A549 (cell line): ENCODE data around the gene PIGO. TPM values are rescaled to one million over a fixed set of nuclear protein-coding genes. Genes with fewer than 3 reads are reported as not detected.

ENCODE experiments used
- ATAC-seq, 2 experiments: fragments of 200-7000 bp in 1 of 2; fragments of >200 bp in 1 of 2; cut with Nextera tagmentation in 1 of 2; cut with Tn5 transposase in 1 of 2; 3 replicates each; pipeline versions ENCODE4 v1.8.0 to v1.9.1; 2018 to 2020; ENCODE audit warnings: mild to moderate bottlenecking in 1 of 2, moderate library complexity in 1 of 2
- CTCF ChIA-PET: fragments of 300-600 bp; sonication (Branson Sonifier 250); formaldehyde crosslinking; extraction: SDS; loops from one replicate; lab custom pipeline; 2021; ENCODE audit warnings: antibody characterized with exemption, inconsistent platforms; lab: Yijun Ruan, JAX
- POLR2A ChIA-PET: fragments of 350-600 bp; formaldehyde crosslinking; extraction: SDS; loops from one replicate; lab custom pipeline; 2021; ENCODE audit warnings: antibody characterized with exemption, inconsistent platforms; lab: Yijun Ruan, JAX
- DNase-seq, 2 experiments: peaks; one replicate each; pipeline versions ENCODE4 v3.0.0 to v3.0.0-alpha.2; 2011 to 2016; ENCODE audit warnings: low read depth in 1 of 2, low spot score in 1 of 2
- FAIRE-seq: peaks from 2 replicates; lab custom pipeline; 2011; peaks lifted over from hg19 to GRCh38; lab: Jason Lieb, UNC
- H3K27ac ChIP-seq, 2 experiments: fragments of >200 bp; sonication (Bioruptor Twin); formaldehyde crosslinking; 3 replicates each; pipeline ENCODE4 v1.5.1; 2016 to 2017
- H3K4me1 ChIP-seq: fragments of >200 bp; sonication (Bioruptor Twin); formaldehyde crosslinking; 3 replicates; pipeline ENCODE4 v1.6.1; 2016
- H3K4me2 ChIP-seq: fragments of >200 bp; sonication (Bioruptor Twin); formaldehyde crosslinking; 3 replicates; pipeline ENCODE4 v1.6.1; 2016
- H3K4me3 ChIP-seq: fragments of >200 bp; sonication (Bioruptor Twin); formaldehyde crosslinking; 3 replicates; pipeline ENCODE4 v1.5.1; 2016
- H3K9me3 ChIP-seq: fragments of >200 bp; sonication (Bioruptor Twin); formaldehyde crosslinking; 3 replicates; pipeline ENCODE4 v1.6.1; 2016
- CBX2 ChIP-seq: fragments of 200-600 bp; sonication (generic); IDR thresholded peaks from 2 replicates; pipeline ENCODE4 v1.6.1; 2016; ENCODE audit warnings: low read depth, mild to moderate bottlenecking, borderline replicate concordance
- EHF ChIP-seq: fragments of 250-450 bp; sonication (Bioruptor Pico); IDR thresholded peaks from 2 replicates; pipeline ENCODE4 v1.5.0; 2020; ENCODE audit warnings: mild to moderate bottlenecking
- EHMT2 ChIP-seq: fragments of 200-600 bp; sonication (generic); IDR thresholded peaks from 2 replicates; pipeline ENCODE4 v1.6.1; 2016; ENCODE audit warnings: antibody characterized with exemption, low read depth, mild to moderate bottlenecking, moderate library complexity
- EP300 ChIP-seq, 2 experiments: fragments of >200 bp; sonication (Bioruptor Twin); formaldehyde crosslinking; IDR thresholded peaks; 2 replicates in 1 of 2; 3 replicates in 1 of 2; pipeline ENCODE4 v1.6.1; 2016 to 2017
- ESRRA ChIP-seq: fragments of 150-350 bp; IDR thresholded peaks from 2 replicates; pipeline ENCODE4 v1.6.1; 2014; ENCODE audit warnings: mild to moderate bottlenecking, low read length, borderline replicate concordance
- FOSL2 ChIP-seq, 2 experiments: fragments of 450-650 bp in 1 of 2; fragments of >200 bp in 1 of 2; sonication (Bioruptor Twin) in 1 of 2; formaldehyde crosslinking; IDR thresholded peaks; 2 replicates each; pipeline versions ENCODE4 v1.5.0 to v1.6.1; 2016 to 2020; ENCODE audit warnings: mild to moderate bottlenecking in 1 of 2, moderate library complexity in 1 of 2
- HDAC2 ChIP-seq: fragments of 200-600 bp; sonication (generic); IDR thresholded peaks from 2 replicates; pipeline ENCODE4 v1.6.1; 2016
- HEYL ChIP-seq: fragments of 250-450 bp; sonication (Bioruptor Pico); IDR thresholded peaks from 2 replicates; pipeline ENCODE4 v1.8.0; 2021; ENCODE audit warnings: mild to moderate bottlenecking, moderate library complexity
- HOXB13 ChIP-seq: fragments of 250-450 bp; sonication (Bioruptor Pico); IDR thresholded peaks from 2 replicates; pipeline ENCODE4 v1.5.0; 2020; ENCODE audit warnings: low read depth, mild to moderate bottlenecking, moderate library complexity
- JUN ChIP-seq, 2 experiments: fragments of >200 bp; sonication (Bioruptor Twin); formaldehyde crosslinking; IDR thresholded peaks; 2 replicates in 1 of 2; 3 replicates in 1 of 2; pipeline ENCODE4 v1.6.1; 2016 to 2017
- NR3C1 ChIP-seq: fragments of >200 bp; sonication (Bioruptor Twin); formaldehyde crosslinking; IDR thresholded peaks from 3 replicates; pipeline ENCODE4 v1.6.1; 2017
- PHF8 ChIP-seq: fragments of 200-600 bp; sonication (generic); IDR thresholded peaks from 2 replicates; pipeline ENCODE4 v1.6.1; 2016; ENCODE audit warnings: low read depth, mild to moderate bottlenecking, antibody characterized with exemption, moderate library complexity, borderline replicate concordance
- POLR2AphosphoS2 ChIP-seq: conservative IDR thresholded peaks from 2 replicates; pipeline ENCODE4 v1.6.1; 2012; ENCODE audit warnings: low read length, improper control_type of control experiment, inconsistent platforms
- RCOR1 ChIP-seq: fragments of 150-350 bp; IDR thresholded peaks from 2 replicates; pipeline ENCODE4 v1.6.1; 2014; ENCODE audit warnings: antibody characterized with exemption, low read length, low read depth
- SREBF2 ChIP-seq: fragments of 450-650 bp; IDR thresholded peaks from 2 replicates; pipeline ENCODE4 v1.6.1; 2014; ENCODE audit warnings: mild to moderate bottlenecking, moderate library complexity
- ZC3H11A ChIP-seq: fragments of 450-650 bp; IDR thresholded peaks from 2 replicates; pipeline ENCODE4 v1.6.1; 2014; ENCODE audit warnings: antibody characterized with exemption, mild to moderate bottlenecking
- ZFP36 ChIP-seq: fragments of 450-650 bp; IDR thresholded peaks from 2 replicates; pipeline ENCODE4 v1.6.1; 2014; ENCODE audit warnings: borderline replicate concordance; ENCODE audit not compliant: partially characterized antibody
- ZSCAN20 ChIP-seq: fragments of 250-450 bp; sonication (Bioruptor Pico); IDR thresholded peaks from 2 replicates; pipeline ENCODE4 v1.8.0; 2022; ENCODE audit warnings: mild to moderate bottlenecking, moderate library complexity
- WGBS: methylation state at CpG from one replicate; pipeline ENCODE4 v1.1.6; 2017; ENCODE audit errors: missing lambda C conversion rate; 5-methylcytosine and 5-hydroxymethylcytosine counted together
- polyA plus RNA-seq, 4 experiments: library from polyadenylated mRNA; depleted of rRNA in 3 of 4; stranded (reverse); fragments of >200 nt; fragmentation: RNase III in 1 of 4; extraction: RNeasy Plus Mini Kit Qiagen cat#74134 plus additional on column Dnase treatment in 1 of 4; gene quantifications; 2 replicates in 3 of 4; 3 replicates in 1 of 4; pipeline ENCODE4 v1.2.3, GENCODE V29; 2011 to 2017
- TF ChIP-seq, protein P1 (sequence below): fragments of 200-600 bp; sonication (generic); IDR thresholded peaks from 2 replicates; pipeline ENCODE4 v1.6.1; 2016; ENCODE audit warnings: antibody characterized with exemption, mild to moderate bottlenecking, moderate library complexity
- TF ChIP-seq, protein P2 (sequence below): IDR thresholded peaks from 2 replicates; pipeline ENCODE4 v1.6.1; 2012; ENCODE audit warnings: low read depth, borderline replicate concordance
- TF ChIP-seq, protein P3 (sequence below): fragments of >200 bp; sonication (Bioruptor Twin); formaldehyde crosslinking; IDR thresholded peaks from 3 replicates; pipeline ENCODE4 v1.5.1; 2016
- TF ChIP-seq, protein P4 (sequence below): fragments of 450-650 bp; IDR thresholded peaks from 2 replicates; pipeline ENCODE4 v1.6.1; 2014; ENCODE audit warnings: antibody characterized with exemption

The PIGO gene
- polyA plus RNA-seq, 2 of the 4 experiments (the other 2 are of a cell fraction) = 47.0 to 50.4 TPM

DNA sequence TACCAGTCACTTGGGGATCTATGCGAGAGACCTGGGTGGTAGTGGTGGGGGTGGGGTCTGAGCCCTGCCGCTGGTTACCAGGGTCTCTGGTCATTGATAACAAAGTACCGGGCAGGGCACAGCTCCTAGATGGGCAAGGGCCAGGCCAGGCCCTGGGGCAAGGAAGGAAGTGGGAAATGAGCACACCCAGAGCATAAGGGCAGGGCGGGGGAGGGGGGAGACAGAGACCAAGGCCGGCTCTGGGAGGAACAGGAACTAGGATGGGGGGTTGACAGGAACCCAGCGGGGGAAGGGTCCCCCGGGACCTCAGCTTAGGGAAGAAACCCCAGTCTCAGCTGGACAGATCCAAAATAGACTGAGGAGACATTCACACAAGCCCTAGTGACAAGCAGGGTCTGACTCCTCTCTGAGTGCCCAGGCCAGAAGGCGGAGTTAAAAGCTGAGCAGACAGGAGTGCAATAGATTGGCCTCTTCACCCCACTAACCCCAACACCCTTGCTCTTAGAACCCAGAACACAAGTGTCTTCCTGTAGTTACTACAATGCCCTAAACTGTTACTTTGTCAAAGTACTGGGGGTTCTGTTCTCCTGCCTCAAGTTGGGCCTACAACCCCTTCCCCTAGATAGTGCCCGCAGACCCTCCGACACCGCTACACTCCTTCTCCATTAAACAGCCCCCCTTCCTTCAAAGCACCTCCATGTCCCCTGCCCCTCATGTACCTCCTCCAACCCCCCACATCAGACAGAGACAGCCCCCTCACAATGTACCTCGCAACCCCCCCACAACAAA is 18.6 kb upstream of the PIGO start:
- DNase-seq (peak in 1 of 2 experiments; percentile 38), ATAC-seq (0 out of 6 replicates have a peak, but pooled peaks of 1 of the 2 experiments have one; percentile 12)

DNA sequence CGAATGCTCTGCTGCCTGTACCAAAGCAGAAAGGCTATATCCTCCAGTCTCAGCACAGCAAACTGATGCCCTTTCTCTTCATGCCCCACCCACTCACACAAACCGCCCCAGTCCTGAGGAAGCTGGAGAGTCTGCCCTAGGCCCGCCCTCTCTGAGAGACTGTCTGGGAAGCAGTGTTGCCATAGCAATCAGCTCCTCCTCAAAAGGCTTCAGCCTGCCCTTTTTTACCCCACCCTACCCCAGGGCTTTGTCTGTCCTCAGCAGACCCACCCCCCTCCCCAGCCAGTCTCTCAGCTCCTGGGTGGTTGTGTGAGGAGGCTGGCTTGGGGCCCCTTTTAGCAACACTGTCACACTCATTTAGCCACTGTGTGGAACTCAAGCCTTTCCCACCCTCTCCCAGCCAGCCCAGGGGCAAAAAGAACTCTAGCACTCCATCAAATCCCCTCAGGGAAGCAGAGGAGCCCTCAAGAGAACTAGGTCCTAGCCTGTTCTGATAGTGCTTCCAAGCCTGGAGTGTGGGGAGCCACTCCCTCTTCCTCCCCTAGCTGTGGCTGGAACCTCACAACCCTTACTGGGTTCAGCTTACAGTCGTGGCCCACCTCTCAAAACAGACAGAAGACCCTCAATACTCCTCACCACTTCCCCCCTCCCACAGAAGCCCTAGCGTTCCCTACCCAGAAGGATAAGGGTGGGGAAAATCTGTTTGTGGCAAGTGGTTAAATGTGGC is 17.9 kb upstream of the PIGO start:
- Histone ChIP-seq H3K4me2 (peak overlapping the region; percentile 92), H3K4me3 (peak overlapping the region; percentile 48), H3K27ac (peak overlapping the region; percentile 71 to 86), H3K4me1 (peaks cover 47% of the 10 kb centered on the region), H3K9me3 (no peaks in the 10 kb centered on the region)
- DNase-seq = peak in 1 of 2 experiments; percentile 87
- CTCF ChIA-PET = interaction anchor here (0.6 to 15.8 kb wide), 12 partner anchors 10 to 533 kb away, joined by 3 to 129 read pairs (median 4); partner anchors contain the start of gene PIGO
- 19% methylated on average over 5 of the region's 5 CpGs for WGBS
- FAIRE-seq = no peak
- ATAC-seq = peak; percentile 6 to 47; a peak in 3 of 6 replicates
- POLR2A ChIA-PET = interaction anchor here (0.8 to 1.8 kb wide), 6 partner anchors 12 to 490 kb away, joined by 4 to 19 read pairs (median 6); partner anchors contain the start of genes FANCG, RUSC2, STOML2 and UNC13B
- TF ChIP-seq JUN (IDR thresholded peaks at IDR 0.05) = no peak
- TF ChIP-seq, protein P1, sequence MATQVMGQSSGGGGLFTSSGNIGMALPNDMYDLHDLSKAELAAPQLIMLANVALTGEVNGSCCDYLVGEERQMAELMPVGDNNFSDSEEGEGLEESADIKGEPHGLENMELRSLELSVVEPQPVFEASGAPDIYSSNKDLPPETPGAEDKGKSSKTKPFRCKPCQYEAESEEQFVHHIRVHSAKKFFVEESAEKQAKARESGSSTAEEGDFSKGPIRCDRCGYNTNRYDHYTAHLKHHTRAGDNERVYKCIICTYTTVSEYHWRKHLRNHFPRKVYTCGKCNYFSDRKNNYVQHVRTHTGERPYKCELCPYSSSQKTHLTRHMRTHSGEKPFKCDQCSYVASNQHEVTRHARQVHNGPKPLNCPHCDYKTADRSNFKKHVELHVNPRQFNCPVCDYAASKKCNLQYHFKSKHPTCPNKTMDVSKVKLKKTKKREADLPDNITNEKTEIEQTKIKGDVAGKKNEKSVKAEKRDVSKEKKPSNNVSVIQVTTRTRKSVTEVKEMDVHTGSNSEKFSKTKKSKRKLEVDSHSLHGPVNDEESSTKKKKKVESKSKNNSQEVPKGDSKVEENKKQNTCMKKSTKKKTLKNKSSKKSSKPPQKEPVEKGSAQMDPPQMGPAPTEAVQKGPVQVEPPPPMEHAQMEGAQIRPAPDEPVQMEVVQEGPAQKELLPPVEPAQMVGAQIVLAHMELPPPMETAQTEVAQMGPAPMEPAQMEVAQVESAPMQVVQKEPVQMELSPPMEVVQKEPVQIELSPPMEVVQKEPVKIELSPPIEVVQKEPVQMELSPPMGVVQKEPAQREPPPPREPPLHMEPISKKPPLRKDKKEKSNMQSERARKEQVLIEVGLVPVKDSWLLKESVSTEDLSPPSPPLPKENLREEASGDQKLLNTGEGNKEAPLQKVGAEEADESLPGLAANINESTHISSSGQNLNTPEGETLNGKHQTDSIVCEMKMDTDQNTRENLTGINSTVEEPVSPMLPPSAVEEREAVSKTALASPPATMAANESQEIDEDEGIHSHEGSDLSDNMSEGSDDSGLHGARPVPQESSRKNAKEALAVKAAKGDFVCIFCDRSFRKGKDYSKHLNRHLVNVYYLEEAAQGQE = no peak
- TF ChIP-seq PHF8 = no peak
- TF ChIP-seq ZC3H11A = no peak
- no peak for TF ChIP-seq NR3C1
- no peak for TF ChIP-seq ESRRA
- TF ChIP-seq HOXB13 = no peak
- TF ChIP-seq, protein P2, sequence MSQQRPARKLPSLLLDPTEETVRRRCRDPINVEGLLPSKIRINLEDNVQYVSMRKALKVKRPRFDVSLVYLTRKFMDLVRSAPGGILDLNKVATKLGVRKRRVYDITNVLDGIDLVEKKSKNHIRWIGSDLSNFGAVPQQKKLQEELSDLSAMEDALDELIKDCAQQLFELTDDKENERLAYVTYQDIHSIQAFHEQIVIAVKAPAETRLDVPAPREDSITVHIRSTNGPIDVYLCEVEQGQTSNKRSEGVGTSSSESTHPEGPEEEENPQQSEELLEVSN = no peak
- no peak for TF ChIP-seq EP300 (IDR thresholded peaks at IDR 0.05)
- no peak for TF ChIP-seq EHF (CRISPR knock-in tag)
- TF ChIP-seq ZFP36 = no peak
- TF ChIP-seq, protein P3, sequence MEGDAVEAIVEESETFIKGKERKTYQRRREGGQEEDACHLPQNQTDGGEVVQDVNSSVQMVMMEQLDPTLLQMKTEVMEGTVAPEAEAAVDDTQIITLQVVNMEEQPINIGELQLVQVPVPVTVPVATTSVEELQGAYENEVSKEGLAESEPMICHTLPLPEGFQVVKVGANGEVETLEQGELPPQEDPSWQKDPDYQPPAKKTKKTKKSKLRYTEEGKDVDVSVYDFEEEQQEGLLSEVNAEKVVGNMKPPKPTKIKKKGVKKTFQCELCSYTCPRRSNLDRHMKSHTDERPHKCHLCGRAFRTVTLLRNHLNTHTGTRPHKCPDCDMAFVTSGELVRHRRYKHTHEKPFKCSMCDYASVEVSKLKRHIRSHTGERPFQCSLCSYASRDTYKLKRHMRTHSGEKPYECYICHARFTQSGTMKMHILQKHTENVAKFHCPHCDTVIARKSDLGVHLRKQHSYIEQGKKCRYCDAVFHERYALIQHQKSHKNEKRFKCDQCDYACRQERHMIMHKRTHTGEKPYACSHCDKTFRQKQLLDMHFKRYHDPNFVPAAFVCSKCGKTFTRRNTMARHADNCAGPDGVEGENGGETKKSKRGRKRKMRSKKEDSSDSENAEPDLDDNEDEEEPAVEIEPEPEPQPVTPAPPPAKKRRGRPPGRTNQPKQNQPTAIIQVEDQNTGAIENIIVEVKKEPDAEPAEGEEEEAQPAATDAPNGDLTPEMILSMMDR = no peak
- TF ChIP-seq CBX2 = no peak
- TF ChIP-seq HDAC2 = no peak
- TF ChIP-seq EHMT2 = no peak
- TF ChIP-seq HEYL (CRISPR knock-in tag) = no peak
- no peak for TF ChIP-seq SREBF2
- TF ChIP-seq RCOR1 = no peak

More for the DNA sequence above, 18.6 kb upstream of the PIGO start:
- H3K4me3 ChIP-seq = peak overlapping the region; percentile 48
- ChIA-PET CTCF (interaction anchor here (0.8 to 15.8 kb wide), 19 partner anchors 9 to 616 kb away, joined by 3 to 129 read pairs (median 4); partner anchors contain the start of genes PIGO, TLN1 and VCP), POLR2A (interaction anchor here (0.8 to 2.2 kb wide), 17 partner anchors 12 to 490 kb away, joined by 3 to 19 read pairs (median 6); partner anchors contain the start of genes FANCG, PIGO, RUSC2 and STOML2)
- no peak for TF ChIP-seq POLR2AphosphoS2
- no peak for TF ChIP-seq FOSL2 (IDR thresholded peaks at IDR 0.05)
- TF ChIP-seq FOSL2 (CRISPR knock-in tag; IDR thresholded peaks at IDR 0.05) = no peak
- TF ChIP-seq, protein P4, sequence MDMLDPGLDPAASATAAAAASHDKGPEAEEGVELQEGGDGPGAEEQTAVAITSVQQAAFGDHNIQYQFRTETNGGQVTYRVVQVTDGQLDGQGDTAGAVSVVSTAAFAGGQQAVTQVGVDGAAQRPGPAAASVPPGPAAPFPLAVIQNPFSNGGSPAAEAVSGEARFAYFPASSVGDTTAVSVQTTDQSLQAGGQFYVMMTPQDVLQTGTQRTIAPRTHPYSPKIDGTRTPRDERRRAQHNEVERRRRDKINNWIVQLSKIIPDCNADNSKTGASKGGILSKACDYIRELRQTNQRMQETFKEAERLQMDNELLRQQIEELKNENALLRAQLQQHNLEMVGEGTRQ = no peak
- TF ChIP-seq ZSCAN20 (CRISPR knock-in tag) = no peak
- 36% methylated on average over 8 of the region's 12 CpGs for WGBS
- peak overlapping the region; percentile 71 to 86 for H3K27ac ChIP-seq
- peaks cover 40% of the 10 kb centered on the region for H3K4me1 ChIP-seq
- peak overlapping the region; percentile 92 for H3K4me2 ChIP-seq
- no peak for FAIRE-seq
- no peaks in the 10 kb centered on the region for H3K9me3 ChIP-seq
